ENCODE measurements around the gene ACTR3. TPM values are rescaled to one million over a fixed set of nuclear protein-coding genes. Genes with fewer than 3 reads are reported as not detected.

Gene ACTR3
- total and polyA plus RNA-seq, 2 experiments from 2014 or later: 63.7 to 137 TPM

- Histone ChIP-seq H3K4me1 (ENCODE audit: insufficient read depth) (no peaks in the 10 kb centered on the region), H3K4me2 (no peak overlapping the region), H3F3A (replicated peaks; ENCODE audit: low read depth) (no peaks in the 10 kb centered on the region), H3K9me2 (ENCODE audit: insufficient read depth) (0 out of 2 replicates have a peak, but pooled peaks cover 6% of the 10 kb centered on the region), H3K79me2 (replicated peaks; ENCODE audit: insufficient read depth) (no peaks in the 10 kb centered on the region), H2AFZ (no peak overlapping the region), H3K4me3 (no peak overlapping the region), H4K20me1 (replicated peaks; ENCODE audit: insufficient read depth) (no peaks in the 10 kb centered on the region), H3K27ac (ENCODE audit: low read depth) (no peak overlapping the region), H3K27me3 (ENCODE audit: insufficient read depth) (no peaks in the 10 kb centered on the region), H3K36me3 (ENCODE audit: insufficient read depth) (no peaks in the 10 kb centered on the region)
- Mint-ChIP-seq H3K4me1 (peaks cover 3% of the 10 kb centered on the region; the same call in 2 of the 3 replicates), H3K36me3 (ENCODE audit: low read depth) (peaks cover 3% of the 10 kb centered on the region; the same call in 1 of the 3 replicates), H3K27me3 (ENCODE audit: insufficient read depth, low read depth, poor library complexity) (no peaks in the 10 kb centered on the region), H3K9me3 (peaks cover 16% of the 10 kb centered on the region), H3K27ac (no peak overlapping the region), H3K4me3 (no peak overlapping the region)
- no peak for TF ChIP-seq CTCF (conservative IDR thresholded peaks at IDR 0.05; ENCODE audit: low read depth in 2 of 2)
- no peak for TF ChIP-seq JUNB (IDR thresholded peaks at IDR 0.05; ENCODE audit: unreplicated experiment)
- no peak for TF ChIP-seq NANOG (IDR thresholded peaks at IDR 0.05; ENCODE audit: borderline replicate concordance)
- TF ChIP-seq ZNF462 (CRISPR knock-in tag; IDR thresholded peaks at IDR 0.05): no peak
- TF ChIP-seq CREB1 (CRISPR knock-in tag; IDR thresholded peaks at IDR 0.05; ENCODE audit: low read depth): no peak
- TF ChIP-seq STAT1 (IDR thresholded peaks at IDR 0.05; ENCODE audit: unreplicated experiment): no peak
- no peak for TF ChIP-seq REST (IDR thresholded peaks at IDR 0.05; ENCODE audit: unreplicated experiment)
- no peak for TF ChIP-seq POLR2AphosphoS5 (IDR thresholded peaks at IDR 0.05; ENCODE audit: low read depth)
- no peak for TF ChIP-seq EZH2phosphoT487 (IDR thresholded peaks at IDR 0.05; ENCODE audit: unreplicated experiment)
- no peak for TF ChIP-seq ZNF114 (CRISPR knock-in tag; IDR thresholded peaks at IDR 0.05)
- no peak for TF ChIP-seq ZNF331 (CRISPR knock-in tag; IDR thresholded peaks at IDR 0.05; ENCODE audit: low read depth)
- no peak for TF ChIP-seq EZH2 (IDR thresholded peaks at IDR 0.05; ENCODE audit: low read depth, unreplicated experiment)
- no peak for TF ChIP-seq ETS1 (IDR thresholded peaks at IDR 0.05)
- DNase-seq (ENCODE audit: low spot score) (no peak), ATAC-seq (no peak)
These were observed 42.7 kb upstream of the ACTR3 start for GRCh38 chr2:113847144-113847543.

Measured in GM23338 (cell line).